Prostate gland (tissue), 2 donors: ENCODE data around the gene SMPDL3A. TPM values are rescaled to one million over a fixed set of nuclear protein-coding genes. Genes with fewer than 3 reads are reported as not detected.
A peak's percentile ranks its signal among the peaks of the same experiment; 100 is the strongest.

ENCODE experiments used
- DNase-seq: peaks from one replicate; pipeline ENCODE4 v3.0.0-alpha.2; 2019; ENCODE audit warnings: low spot score
- H3K27ac ChIP-seq, 2 donors: fragments of 200-600 bp; sonication (generic); 2 replicates each; pipeline ENCODE4 v1.5.1; 2017 to 2019
- H3K27me3 ChIP-seq: fragments of 200-600 bp; sonication (generic); replicated peaks from 2 replicates; pipeline ENCODE4 v1.5.1; 2019; ENCODE audit not compliant: insufficient read depth
- H3K36me3 ChIP-seq, 2 donors: fragments of 200-600 bp; sonication (generic); 1 replicate in 1 of 2; 2 replicates in 1 of 2; pipeline versions ENCODE4 v1.5.1 to v1.8.1; 2017 to 2019
- H3K4me1 ChIP-seq: fragments of 200-600 bp; sonication (generic); replicated peaks from 2 replicates; pipeline ENCODE4 v1.5.1; 2019
- H3K4me3 ChIP-seq, 2 donors: fragments of 200-600 bp; sonication (generic); 2 replicates each; pipeline ENCODE4 v1.5.1; 2017 to 2019
- H3K9me3 ChIP-seq: fragments of 200-600 bp; sonication (generic); 2 replicates; pipeline ENCODE4 v1.5.1; 2017
- CTCF ChIP-seq, 4 experiments: fragments of 200-600 bp in 2 of 4; fragments of 450-650 bp in 2 of 4; sonication (generic) in 2 of 4; IDR thresholded peaks; 1 replicate in 3 of 4; 2 replicates in 1 of 4; pipeline ENCODE4 v1.5.1; 2016 to 2019; ENCODE audit warnings: antibody characterized with exemption in 4 of 4, mild to moderate bottlenecking in 2 of 4, moderate library complexity in 2 of 4
- POLR2A ChIP-seq: fragments of 450-650 bp; IDR thresholded peaks from one replicate; pipeline ENCODE4 v1.6.1; 2016; ENCODE audit warnings: antibody characterized with exemption, mild to moderate bottlenecking
- POLR2AphosphoS5 ChIP-seq: sonication (generic); formaldehyde crosslinking; IDR thresholded peaks from one replicate; pipeline ENCODE4 v1.6.1; 2017; ENCODE audit warnings: antibody characterized with exemption
- WGBS: methylation state at CpG from one replicate; pipeline ENCODE4 v1.1.5; 2018; 5-methylcytosine and 5-hydroxymethylcytosine counted together
- intact Hi-C: fragments of 100-400 bp; cut with DNase I; formaldehyde crosslinking; loops from one replicate; pipeline ENCODE4 v1.14.2; 2022
- total RNA-seq, 2 donors: library from RNA; depleted of rRNA; stranded (reverse); fragments of >200 nt; gene quantifications; one replicate each; pipeline ENCODE4 v1.1.0, GENCODE V29; 2016

The SMPDL3A gene
- total RNA-seq, 2 donors from 2014 or later, result 7.6 to 30.7 TPM

- Histone ChIP-seq H3K27me3 (no peaks in the 10 kb centered on the region), H3K9me3 (no peaks in the 10 kb centered on the region), H3K36me3 (no peaks in the 10 kb centered on the region), H3K27ac (no peak overlapping the region), H3K4me3 (no peak overlapping the region), H3K4me1 (no peaks in the 10 kb centered on the region)
- peak; percentile 64 for DNase-seq
- TF ChIP-seq POLR2AphosphoS5 (peak; percentile 25), POLR2A (no peak), CTCF (IDR thresholded peaks at IDR 0.05) (peak; percentile 49 to 77 (median 71))
- WGBS, result 3% methylated on average over 1 of the region's 1 CpG
- intact Hi-C loops, result loop anchor here (2.0 kb wide), 1 partner anchor 109 kb away; no protein-coding TSS in a partner anchor
Observed at GRCh38 chr6:122839472-122839871, 50.4 kb downstream of the SMPDL3A start.

- intact Hi-C loops, result loop anchor here (2.0 kb wide), 1 partner anchor 109 kb away; no protein-coding TSS in a partner anchor
- 81% methylated on average over 8 of the region's 8 CpGs for WGBS
Observed at GRCh38 chr6:122839906-122840305, 50.8 kb downstream of the SMPDL3A start.

GRCh38 chr6:122845464-122845863, 56.4 kb downstream of the SMPDL3A start:
- no peak overlapping the region for H3K4me3 ChIP-seq
- no peaks in the 10 kb centered on the region for H3K9me3 ChIP-seq
- no peak for DNase-seq
- no peaks in the 10 kb centered on the region for H3K36me3 ChIP-seq
- H3K27me3 ChIP-seq, result no peaks in the 10 kb centered on the region
- intact Hi-C loops, result no loop called here
- no peaks in the 10 kb centered on the region for H3K4me1 ChIP-seq
- H3K27ac ChIP-seq, result no peak overlapping the region
- 99% methylated on average over 8 of the region's 9 CpGs for WGBS
- no peak for TF ChIP-seq POLR2A
- no peak for TF ChIP-seq POLR2AphosphoS5
- TF ChIP-seq CTCF (IDR thresholded peaks at IDR 0.05), result no peak

More at GRCh38 chr6:122839906-122840305, 50.8 kb downstream of the SMPDL3A start:
- no peak overlapping the region for H3K27ac ChIP-seq
- no peaks in the 10 kb centered on the region for H3K27me3 ChIP-seq
- no peak for DNase-seq
- TF ChIP-seq POLR2A (no peak), POLR2AphosphoS5 (no peak), CTCF (IDR thresholded peaks at IDR 0.05) (no peak)
- H3K4me3 ChIP-seq, result no peak overlapping the region
- no peaks in the 10 kb centered on the region for H3K4me1 ChIP-seq
- no peaks in the 10 kb centered on the region for H3K9me3 ChIP-seq
- no peaks in the 10 kb centered on the region for H3K36me3 ChIP-seq

GRCh38 chr6:122845916-122846612, 57.0 kb downstream of the SMPDL3A start:
- Histone ChIP-seq H3K36me3 (no peaks in the 10 kb centered on the region), H3K27ac (no peak overlapping the region), H3K4me1 (no peaks in the 10 kb centered on the region), H3K9me3 (no peaks in the 10 kb centered on the region), H3K4me3 (no peak overlapping the region), H3K27me3 (no peaks in the 10 kb centered on the region)
- intact Hi-C loops, result no loop called here
- no peak for TF ChIP-seq POLR2AphosphoS5
- TF ChIP-seq POLR2A, result no peak
- TF ChIP-seq CTCF (IDR thresholded peaks at IDR 0.05), result no peak
- no peak for DNase-seq
- 70% methylated on average over 3 of the region's 3 CpGs for WGBS
